ENCODE results near the gene CACYBP.

DNA sequence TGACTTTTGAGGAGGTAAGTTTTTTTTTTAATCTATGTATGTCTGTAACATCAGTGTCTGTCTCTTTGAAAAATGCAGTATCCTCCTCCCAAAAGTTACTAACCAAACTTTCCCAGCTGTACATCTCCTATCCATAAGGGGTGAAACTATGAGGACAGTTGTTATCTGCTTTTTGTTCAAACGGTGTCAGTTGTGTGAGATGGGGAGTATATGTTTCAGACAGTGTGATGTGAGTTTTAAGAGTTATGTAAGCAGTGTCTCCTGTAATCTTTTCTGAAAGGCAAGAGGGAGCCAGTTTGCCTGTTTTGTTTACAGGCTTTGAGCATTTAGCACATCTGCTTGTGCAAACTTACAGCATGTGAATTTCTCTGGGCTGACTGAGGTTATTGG is 34.8 kb upstream of the CACYBP start:
- TF ChIP-seq EZH2phosphoT487 (IDR thresholded peaks at IDR 0.05; ENCODE audit: insufficient read depth, low read depth) (no peak), EZH2 (IDR thresholded peaks at IDR 0.05; ENCODE audit: insufficient read depth, poor library complexity, severe bottlenecking) (no peak)

Data from GM23248 (cell line).